Mesothelial cell of epicardium (in vitro differentiated cells): Measurements from ENCODE around the gene ECHDC1. TPM values are rescaled to one million over a fixed set of nuclear protein-coding genes. Genes with fewer than 3 reads are reported as not detected.

ENCODE experiments used
- DNase-seq, 2 experiments: peaks; one replicate each; pipeline ENCODE4 v3.0.0; 2021; ENCODE audit warnings: low spot score in 2 of 2; ENCODE audit not compliant: unreplicated experiment in 2 of 2
- H3K27ac Mint-ChIP-seq: 2 replicates; pipeline ENCODE4 v1.8.0; 2021; ENCODE audit warnings: mixed read lengths
- H3K27me3 Mint-ChIP-seq: 2 replicates; pipeline ENCODE4 v1.8.0; 2021; ENCODE audit warnings: low read depth, mixed read lengths
- H3K36me3 Mint-ChIP-seq: 2 replicates; pipeline ENCODE4 v1.8.0; 2021; ENCODE audit warnings: mixed read lengths
- H3K4me1 Mint-ChIP-seq: 2 replicates; pipeline ENCODE4 v1.8.0; 2021; ENCODE audit warnings: mixed read lengths
- H3K4me3 Mint-ChIP-seq: 2 replicates; pipeline ENCODE4 v1.8.0; 2021; ENCODE audit warnings: mild to moderate bottlenecking, moderate library complexity, mixed read lengths
- H3K9me3 Mint-ChIP-seq: 2 replicates; pipeline ENCODE4 v1.8.0; 2021; ENCODE audit warnings: mixed read lengths
- CTCF ChIP-seq: fragments of 200-600 bp; sonication (generic); IDR thresholded peaks from one replicate; pipeline ENCODE4 v1.5.0; 2021; ENCODE audit warnings: antibody characterized with exemption; ENCODE audit not compliant: unreplicated experiment
- total RNA-seq: library from RNA; stranded (reverse); gene quantifications from 3 replicates; pipeline ENCODE4 v1.2.1, GENCODE V29; 2021

Gene ECHDC1
- total RNA-seq, 1 donor from 2014 or later, result 52.8 TPM

GRCh38 chr6:127317388-127318128 is 25.9 kb downstream of the ECHDC1 start:
- Mint-ChIP-seq H3K4me3 (no peak overlapping the region), H3K9me3 (no peaks in the 10 kb centered on the region), H3K36me3 (peaks cover 11% of the 10 kb centered on the region), H3K27me3 (no peaks in the 10 kb centered on the region), H3K27ac (no peak overlapping the region), H3K4me1 (no peaks in the 10 kb centered on the region)
- TF ChIP-seq CTCF, result no peak
- no peak for DNase-seq

- Mint-ChIP-seq H3K9me3 (peaks cover 52% of the 10 kb centered on the region), H3K36me3 (peaks cover 58% of the 10 kb centered on the region), H3K4me1 (peaks cover 7% of the 10 kb centered on the region)
These were observed 37.7 kb downstream of the ECHDC1 start for GRCh38 chr6:127305741-127306140.

GRCh38 chr6:127303917-127304316 is 39.5 kb downstream of the ECHDC1 start:
- no peaks in the 10 kb centered on the region for H3K27me3 Mint-ChIP-seq
- no peak for TF ChIP-seq CTCF
- peaks cover 42% of the 10 kb centered on the region for H3K9me3 Mint-ChIP-seq
- no peak overlapping the region for H3K27ac Mint-ChIP-seq
- H3K4me1 Mint-ChIP-seq, result peaks cover 16% of the 10 kb centered on the region
- no peak for DNase-seq
- peaks cover 45% of the 10 kb centered on the region for H3K36me3 Mint-ChIP-seq
- no peak overlapping the region for H3K4me3 Mint-ChIP-seq

More at GRCh38 chr6:127305741-127306140, 37.7 kb downstream of the ECHDC1 start:
- H3K27ac Mint-ChIP-seq, result no peak overlapping the region
- no peak for TF ChIP-seq CTCF
- H3K27me3 Mint-ChIP-seq, result no peaks in the 10 kb centered on the region
- DNase-seq, result no peak
- H3K4me3 Mint-ChIP-seq, result no peak overlapping the region

- no peak for DNase-seq
- peak; percentile 68 for TF ChIP-seq CTCF
- H3K4me3 Mint-ChIP-seq, result no peak overlapping the region
- peaks cover 33% of the 10 kb centered on the region for H3K9me3 Mint-ChIP-seq
- H3K27ac Mint-ChIP-seq, result no peak overlapping the region
- peaks cover 16% of the 10 kb centered on the region for H3K4me1 Mint-ChIP-seq
- no peaks in the 10 kb centered on the region for H3K27me3 Mint-ChIP-seq
- peaks cover 35% of the 10 kb centered on the region for H3K36me3 Mint-ChIP-seq
These were observed 40.4 kb downstream of the ECHDC1 start for GRCh38 chr6:127302728-127303660.

- H3K4me1 Mint-ChIP-seq, result peaks cover 20% of the 10 kb centered on the region
- H3K36me3 Mint-ChIP-seq, result peaks cover 26% of the 10 kb centered on the region
- peak overlapping the region; percentile 77 for H3K27ac Mint-ChIP-seq
- DNase-seq, result no peak
- no peak for TF ChIP-seq CTCF
- H3K4me3 Mint-ChIP-seq, result no peak overlapping the region
- H3K9me3 Mint-ChIP-seq, result peaks cover 18% of the 10 kb centered on the region
- H3K27me3 Mint-ChIP-seq, result no peaks in the 10 kb centered on the region
These were observed 42.2 kb downstream of the ECHDC1 start for GRCh38 chr6:127301199-127301700.
